HepG2 (cell line): ENCODE measurements around the gene ELAC1. TPM values are rescaled to one million over a fixed set of nuclear protein-coding genes. Genes with fewer than 3 reads are reported as not detected.

Experiments
- ATAC-seq: fragments of 200-7000 bp; cut with Tn5 transposase; 3 replicates; pipeline ENCODE4 v1.9.1; 2020; ENCODE audit warnings: mild to moderate bottlenecking, moderate library complexity
- BruUV-seq: library from RNA; stranded (reverse); fragments of 400-500 nt; replicated peaks from 2 replicates; lab custom pipeline; 2021; lab: Mats Ljungman, UMichigan
- CTCF ChIA-PET: fragments of 300-600 bp; formaldehyde crosslinking; extraction: SDS; loops from one replicate; lab custom pipeline; 2021; ENCODE audit warnings: low total read pairs, inconsistent platforms, low intra/inter-chr PET ratio; lab: Yijun Ruan, JAX
- POLR2A ChIA-PET: fragments of 350-600 bp; sonication (Branson Sonifier 250); formaldehyde crosslinking; loops from one replicate; lab custom pipeline; 2020; ENCODE audit warnings: antibody characterized with exemption, inconsistent platforms; lab: Yijun Ruan, JAX
- DNase-seq: peaks from one replicate; pipeline ENCODE4 v3.0.0-alpha.2; 2015; ENCODE audit warnings: low spot score
- FAIRE-seq: peaks from 3 replicates; lab custom pipeline; 2011; peaks lifted over from hg19 to GRCh38; lab: Jason Lieb, UNC
- H2AFZ ChIP-seq: one replicate; pipeline ENCODE4 v1.6.1; 2011; ENCODE audit warnings: low read length, inconsistent platforms
- H3K27ac ChIP-seq: fragments of 300-600 bp; 3 replicates; pipeline ENCODE4 v1.8.0; 2011; ENCODE audit warnings: mixed run types, mild to moderate bottlenecking, mixed read lengths, low read length, inconsistent platforms; ENCODE audit not compliant: insufficient read depth; ENCODE audit errors: extremely low read length
- H3K27me3 ChIP-seq, 2 experiments: fragments of 200-600 bp in 1 of 2; 2 replicates in 1 of 2; 3 replicates in 1 of 2; pipeline versions ENCODE4 v1.6.0 to v1.8.0; 2011; ENCODE audit warnings: low read length in 2 of 2, mild to moderate bottlenecking in 2 of 2, moderate library complexity in 2 of 2, inconsistent platforms in 1 of 2; ENCODE audit not compliant: insufficient read depth in 2 of 2, control insufficient read depth in 1 of 2
- H3K36me3 ChIP-seq, 2 experiments: fragments of 200-600 bp in 1 of 2; replicated peaks in 1 of 2; 2 replicates in 1 of 2; 3 replicates in 1 of 2; pipeline versions ENCODE4 v1.5.1 to v1.8.0; 2011; ENCODE audit warnings: low read length in 2 of 2, inconsistent platforms in 1 of 2; ENCODE audit not compliant: insufficient read depth in 2 of 2, control insufficient read depth in 1 of 2
- H3K4me1 ChIP-seq: 2 replicates; pipeline ENCODE4 v1.5.1; 2012; ENCODE audit warnings: low read length, inconsistent platforms; ENCODE audit not compliant: insufficient read depth
- H3K4me2 ChIP-seq: 2 replicates; pipeline ENCODE4 v1.6.0; 2011; ENCODE audit warnings: low read depth, low read length, inconsistent platforms
- H3K4me3 ChIP-seq, 3 experiments: fragments of 200-600 bp in 1 of 3; sonication (generic), shearing (Covaris generic) in 1 of 3; replicated peaks in 1 of 3; 2 replicates each; pipeline ENCODE4 v1.5.1; 2011 to 2016; ENCODE audit warnings: low read length in 3 of 3, inconsistent platforms in 2 of 3, low read depth in 2 of 3, mild to moderate bottlenecking in 2 of 3, control low read depth in 1 of 3, mixed read lengths in 1 of 3; ENCODE audit not compliant: insufficient read depth in 1 of 3
- H3K79me2 ChIP-seq: one replicate; pipeline ENCODE4 v1.6.1; 2011; ENCODE audit warnings: low read length, inconsistent platforms; ENCODE audit not compliant: insufficient read depth
- H3K9ac ChIP-seq: 2 replicates; pipeline ENCODE4 v1.6.0; 2011; ENCODE audit warnings: mild to moderate bottlenecking, low read depth, low read length, inconsistent platforms; ENCODE audit not compliant: insufficient read depth
- H3K9me3 ChIP-seq: 2 replicates; pipeline ENCODE4 v1.5.1; 2012; ENCODE audit warnings: mild to moderate bottlenecking, low read length
- H4K20me1 ChIP-seq: 2 replicates; pipeline ENCODE4 v1.6.0; 2011; ENCODE audit warnings: inconsistent platforms, mild to moderate bottlenecking, low read length, moderate library complexity; ENCODE audit not compliant: insufficient read depth
- CHD2 ChIP-seq: IDR thresholded peaks from 2 replicates; pipeline ENCODE4 v1.6.1; 2011; ENCODE audit warnings: low read depth, low read length, improper control_type of control experiment
- E2F1 ChIP-seq: sonication (generic); formaldehyde crosslinking; IDR thresholded peaks from 2 replicates; pipeline ENCODE4 v1.5.0; 2020; ENCODE audit warnings: missing genetic modification reagents
- GLI4 ChIP-seq: sonication (generic); formaldehyde crosslinking; IDR thresholded peaks from 2 replicates; pipeline ENCODE4 v1.5.1; 2020; ENCODE audit warnings: missing genetic modification reagents, mild to moderate bottlenecking, moderate library complexity, borderline replicate concordance
- MEF2D ChIP-seq: sonication (generic); formaldehyde crosslinking; IDR thresholded peaks from 2 replicates; pipeline ENCODE4 v1.5.1; 2020; ENCODE audit warnings: mild to moderate bottlenecking, missing genetic modification reagents
- TOPORS ChIP-seq: sonication (generic); formaldehyde crosslinking; IDR thresholded peaks from 2 replicates; pipeline ENCODE4 v1.8.0; 2023; ENCODE audit warnings: mild to moderate bottlenecking, missing genetic modification reagents
- ZNF407 ChIP-seq: sonication (generic); formaldehyde crosslinking; IDR thresholded peaks from one replicate; pipeline ENCODE4 v1.5.1; 2020; ENCODE audit warnings: mild to moderate bottlenecking, missing genetic modification reagents; ENCODE audit errors: not compliant biosample characterization
- WGBS: methylation state at CpG from one replicate; pipeline ENCODE4 v1.1.6; 2017; ENCODE audit warnings: low lambda C conversion rate; 5-methylcytosine and 5-hydroxymethylcytosine counted together
- in situ Hi-C: cut with HindIII; loops from 2 replicates; pipeline ENCODE4 v1.10.0; 2017; ENCODE audit warnings: low pct_unique_long_range_greater_than_20kb; ENCODE audit not compliant: extremely low pct_ligation_motif_present
- intact Hi-C: fragments of 100-400 bp; cut with micrococcal nuclease; formaldehyde crosslinking; loops from one replicate; pipeline ENCODE4 v1.10.0; 2022; ENCODE audit not compliant: unreplicated experiment
- polyA plus RNA-seq, 8 experiments: library from polyadenylated mRNA; depleted of rRNA in 3 of 8; stranded (reverse) in 7 of 8; unstranded in 1 of 8; fragments of >200 nt; fragmentation: Illumina TruSeq in 4 of 8; extraction: Trizol in 4 of 8; gene quantifications; 2 replicates each; pipeline versions ENCODE4 v1.2.1 to v1.2.3, GENCODE V29; 2011 to 2016; ENCODE audit warnings: low read depth in 4 of 8, missing spikeins in 1 of 8, mixed read lengths in 1 of 8; ENCODE audit not compliant: insufficient read depth in 1 of 8
- total RNA-seq, 5 experiments: library from RNA; depleted of rRNA; stranded (reverse); fragments of >200 nt; fragmentation: Illumina TruSeq; extraction: Trizol; gene quantifications; 2 replicates each; pipeline ENCODE4 v1.2.3, GENCODE V29; 2016; ENCODE audit warnings: low read depth in 1 of 5

The ELAC1 gene
- total and polyA plus RNA-seq, 2 of the 13 experiments (the other 11 are each of a cell fraction or from before 2014, with no cell fraction given), result 1.9 to 3.6 TPM

- H3K79me2 ChIP-seq, result no peaks in the 10 kb centered on the region
- TF ChIP-seq E2F1 (CRISPR knock-in tag), result no peak
- no peak for TF ChIP-seq TOPORS (CRISPR knock-in tag)
- TF ChIP-seq MEF2D, result no peak
- TF ChIP-seq ZNF407, result no peak
- TF ChIP-seq GLI4 (CRISPR knock-in tag), result no peak
- TF ChIP-seq CHD2, result no peak
- no peaks in the 10 kb centered on the region for H4K20me1 ChIP-seq
- CTCF ChIA-PET, result no interaction called here
- no peaks in the 10 kb centered on the region for H3K4me1 ChIP-seq
- no peak overlapping the region for H3K9ac ChIP-seq
- in situ Hi-C loops (no loop called here), intact Hi-C loops (no loop called here)
- H3K4me3 ChIP-seq, result no peak overlapping the region
- POLR2A ChIA-PET, result no interaction called here
- DNase-seq (no peak), ATAC-seq (no peak), FAIRE-seq (no peak)
- no TSS peak for BruUV-seq
- no peak overlapping the region for H3K4me2 ChIP-seq
- H3K36me3 ChIP-seq, result 0 out of 5 replicates have a peak, but pooled peaks cover 0 to 1% of the 10 kb centered on the region in 2 experiments
- WGBS, result 96% methylated on average over 6 of the region's 6 CpGs
- no peak overlapping the region for H3K27ac ChIP-seq
- no peaks in the 10 kb centered on the region for H3K9me3 ChIP-seq
- H3K27me3 ChIP-seq, result no peaks in the 10 kb centered on the region
- H2AFZ ChIP-seq, result no peak overlapping the region
Observed at GRCh38 chr18:50934545-50935211, 33.2 kb upstream of the ELAC1 start.
